IMR-90 (cell line): ENCODE measurements around the gene EHMT1. TPM values are rescaled to one million over a fixed set of nuclear protein-coding genes. Genes with fewer than 3 reads are reported as not detected.
A peak's percentile ranks its signal among the peaks of the same experiment; 100 is the strongest.

ENCODE experiments used
- ATAC-seq: fragments of 200-7000 bp; cut with Tn5 transposase; 2 replicates; pipeline ENCODE4 v1.9.1; 2020; ENCODE audit warnings: low read depth, mild to moderate bottlenecking, moderate library complexity
- BruUV-seq: library from RNA; stranded (reverse); fragments of 400-500 nt; replicated peaks from 2 replicates; lab custom pipeline; 2021; lab: Mats Ljungman, UMichigan
- CTCF ChIA-PET: fragments of 300-600 bp; formaldehyde crosslinking; extraction: SDS; loops from one replicate; lab custom pipeline; 2021; ENCODE audit warnings: antibody characterized with exemption; lab: Yijun Ruan, JAX
- POLR2A ChIA-PET: fragments of 300-600 bp; sonication (Branson Sonifier 250); formaldehyde crosslinking; loops from one replicate; lab custom pipeline; 2022; ENCODE audit warnings: antibody characterized with exemption; ENCODE audit not compliant: unreplicated experiment; lab: Charles Lee
- DNase-seq: peaks from one replicate; pipeline ENCODE4 v3.0.0; 2013
- H2AFZ ChIP-seq: replicated peaks from 2 replicates; pipeline ENCODE3; 2013; ENCODE audit warnings: low read length, mild to moderate bottlenecking; ENCODE audit not compliant: poor library complexity
- H2AK5ac ChIP-seq: 2 replicates; pipeline ENCODE4 v1.6.1; 2013; ENCODE audit warnings: low read depth, low read length, inconsistent platforms
- H2AK9ac ChIP-seq: replicated peaks from 2 replicates; pipeline ENCODE3; 2013; ENCODE audit warnings: mild to moderate bottlenecking, low read depth, low read length, moderate library complexity; ENCODE audit not compliant: poor library complexity
- H2BK120ac ChIP-seq: 2 replicates; pipeline ENCODE4 v1.6.1; 2013; ENCODE audit warnings: low read depth, low read length, inconsistent platforms
- H2BK15ac ChIP-seq: 3 replicates; pipeline ENCODE4 v1.6.1; 2013; ENCODE audit warnings: low read depth, low read length, inconsistent platforms
- H2BK20ac ChIP-seq: 2 replicates; pipeline ENCODE4 v1.6.1; 2013; ENCODE audit warnings: low read depth, mild to moderate bottlenecking, inconsistent platforms, low read length, moderate library complexity
- H2BK5ac ChIP-seq: 2 replicates; pipeline ENCODE4 v1.6.1; 2013; ENCODE audit warnings: mild to moderate bottlenecking, low read depth, low read length, inconsistent platforms; ENCODE audit not compliant: poor library complexity, severe bottlenecking
- H3K14ac ChIP-seq: replicated peaks from 2 replicates; pipeline ENCODE4 v1.6.1; 2013; ENCODE audit warnings: low read depth, low read length, inconsistent platforms
- H3K18ac ChIP-seq: 2 replicates; pipeline ENCODE4 v1.6.1; 2013; ENCODE audit warnings: low read depth, low read length, control low read depth
- H3K23ac ChIP-seq: 2 replicates; pipeline ENCODE4 v1.6.1; 2013; ENCODE audit warnings: low read depth, low read length, inconsistent platforms
- H3K27ac ChIP-seq: 2 replicates; pipeline ENCODE4 v1.5.1; 2013; ENCODE audit warnings: mild to moderate bottlenecking, control low read depth, low read length; ENCODE audit not compliant: insufficient read depth
- H3K27me3 ChIP-seq: 2 replicates; pipeline ENCODE4 v1.6.1; 2013; ENCODE audit warnings: low read length; ENCODE audit not compliant: control insufficient read depth, insufficient read depth
- H3K36me3 ChIP-seq: 2 replicates; pipeline ENCODE4 v1.6.1; 2013; ENCODE audit warnings: low read length, mixed read lengths; ENCODE audit not compliant: control insufficient read depth, insufficient read depth
- H3K4ac ChIP-seq: 2 replicates; pipeline ENCODE4 v1.6.1; 2013; ENCODE audit warnings: low read depth, low read length, inconsistent platforms
- H3K4me1 ChIP-seq: 2 replicates; pipeline ENCODE4 v1.6.1; 2013; ENCODE audit warnings: low read length, mixed read lengths; ENCODE audit not compliant: control insufficient read depth, insufficient read depth
- H3K4me2 ChIP-seq: 2 replicates; pipeline ENCODE4 v1.6.1; 2013; ENCODE audit warnings: low read depth, mild to moderate bottlenecking, control low read depth, low read length, moderate library complexity
- H3K4me3 ChIP-seq: 2 replicates; pipeline ENCODE4 v1.5.1; 2013; ENCODE audit warnings: low read depth, mild to moderate bottlenecking, control low read depth, low read length, moderate library complexity; ENCODE audit not compliant: insufficient read depth
- H3K56ac ChIP-seq: 2 replicates; pipeline ENCODE4 v1.6.1; 2013; ENCODE audit warnings: low read length, inconsistent platforms; ENCODE audit not compliant: insufficient read depth; ENCODE audit errors: extremely low read depth
- H3K79me1 ChIP-seq, 2 experiments: 2 replicates each; pipeline ENCODE4 v1.6.1; 2013; ENCODE audit warnings: low read length in 2 of 2, inconsistent platforms in 1 of 2, low read depth in 1 of 2
- H3K9ac ChIP-seq: 2 replicates; pipeline ENCODE4 v1.6.1; 2013; ENCODE audit warnings: low read depth, low read length, control low read depth
- H3K9me1 ChIP-seq: 2 replicates; pipeline ENCODE4 v1.6.1; 2013; ENCODE audit warnings: low read length, inconsistent platforms; ENCODE audit not compliant: insufficient read depth
- H3K9me3 ChIP-seq: 2 replicates; pipeline ENCODE4 v1.6.1; 2013; ENCODE audit warnings: low read length; ENCODE audit not compliant: control insufficient read depth, insufficient read depth
- H4K20me1 ChIP-seq: 2 replicates; pipeline ENCODE4 v1.6.1; 2013; ENCODE audit warnings: low read length, inconsistent platforms; ENCODE audit not compliant: insufficient read depth
- H4K5ac ChIP-seq: 2 replicates; pipeline ENCODE4 v1.6.1; 2013; ENCODE audit warnings: mild to moderate bottlenecking, low read depth, low read length, control low read depth
- H4K8ac ChIP-seq, 2 experiments: 2 replicates each; pipeline ENCODE4 v1.6.1; 2013; ENCODE audit warnings: low read depth in 2 of 2, low read length in 2 of 2, control low read depth in 1 of 2, inconsistent platforms in 1 of 2
- H4K91ac ChIP-seq: 2 replicates; pipeline ENCODE4 v1.6.1; 2013; ENCODE audit warnings: low read depth, low read length, inconsistent platforms; ENCODE audit not compliant: insufficient read depth
- BHLHE40 ChIP-seq: fragments of 150-350 bp; IDR thresholded peaks from 2 replicates; pipeline ENCODE4 v1.6.1; 2016; ENCODE audit warnings: mild to moderate bottlenecking, low read depth, low read length
- CEBPB ChIP-seq: IDR thresholded peaks from 2 replicates; pipeline ENCODE4 v1.6.1; 2012; ENCODE audit warnings: low read depth, low read length, improper control_type of control experiment
- CHD1 ChIP-seq: IDR thresholded peaks from 2 replicates; pipeline ENCODE4 v1.6.1; 2012; ENCODE audit warnings: low read depth, low read length, improper control_type of control experiment
- CTCF ChIP-seq: conservative IDR thresholded peaks from 2 replicates; pipeline ENCODE4 v1.5.1; 2012; ENCODE audit warnings: mild to moderate bottlenecking, low read depth, low read length, improper control_type of control experiment
- ELK1 ChIP-seq: fragments of 150-350 bp; IDR thresholded peaks from 2 replicates; pipeline ENCODE4 v1.6.1; 2016; ENCODE audit warnings: low read depth, mild to moderate bottlenecking, low read length, moderate library complexity, borderline replicate concordance
- MAFK ChIP-seq: IDR thresholded peaks from 2 replicates; pipeline ENCODE4 v1.6.1; 2012; ENCODE audit warnings: low read depth, low read length, improper control_type of control experiment
- MAZ ChIP-seq: IDR thresholded peaks from 2 replicates; pipeline ENCODE4 v1.6.1; 2012; ENCODE audit warnings: low read depth, mild to moderate bottlenecking, low read length, improper control_type of control experiment, moderate library complexity, borderline replicate concordance
- MXI1 ChIP-seq: IDR thresholded peaks from 2 replicates; pipeline ENCODE4 v1.6.1; 2012; ENCODE audit warnings: low read depth, mild to moderate bottlenecking, low read length, moderate library complexity, borderline replicate concordance
- POLR2A ChIP-seq: IDR thresholded peaks from 2 replicates; pipeline ENCODE4 v1.6.1; 2012; ENCODE audit warnings: mild to moderate bottlenecking, low read depth, low read length
- RAD21 ChIP-seq: IDR thresholded peaks from 2 replicates; pipeline ENCODE4 v1.6.1; 2012; ENCODE audit warnings: low read length, improper control_type of control experiment
- RCOR1 ChIP-seq: IDR thresholded peaks from 2 replicates; pipeline ENCODE4 v1.6.1; 2012; ENCODE audit warnings: mild to moderate bottlenecking, low read length, improper control_type of control experiment; ENCODE audit not compliant: insufficient replicate concordance
- RFX5 ChIP-seq: IDR thresholded peaks from 2 replicates; pipeline ENCODE4 v1.8.0; 2012; ENCODE audit warnings: low read depth, mild to moderate bottlenecking, low read length, moderate library complexity
- SMC3 ChIP-seq: fragments of 150-350 bp; IDR thresholded peaks from 2 replicates; pipeline ENCODE4 v1.6.1; 2016; ENCODE audit warnings: low read depth, mild to moderate bottlenecking, antibody characterized with exemption, low read length, moderate library complexity
- WGBS, 2 experiments: methylation state at CpG; one replicate each; pipeline versions ENCODE4 v1.1.5 to v1.1.7; 2013; ENCODE audit warnings: missing lambda C conversion rate in 2 of 2; ENCODE audit not compliant: insufficient read length in 1 of 2; ENCODE audit errors: extremely low coverage in 2 of 2; 5-methylcytosine and 5-hydroxymethylcytosine counted together
- dilution Hi-C: fragments of 300-500 bp; cut with HindIII; formaldehyde crosslinking; loops from one replicate; pipeline ENCODE4 v1.14.3; 2018; ENCODE audit warnings: low sequenced_read_pairs; ENCODE audit not compliant: unreplicated experiment
- in situ Hi-C: fragments of 300-500 bp; cut with MboI; formaldehyde crosslinking; loops from 3 replicates; pipeline ENCODE4 v1.14.3; 2019; ENCODE audit warnings: low sequenced_read_pairs, inconsistent platforms, mixed read lengths
- intact Hi-C: fragments of 100-400 bp; cut with micrococcal nuclease; formaldehyde crosslinking; loops from 2 replicates; pipeline ENCODE4 v1.10.0; 2022
- polyA plus RNA-seq, 3 experiments: library from polyadenylated mRNA; depleted of rRNA; stranded (reverse); fragments of >200 nt; gene quantifications; 2 replicates each; pipeline ENCODE4 v1.2.3, GENCODE V29; 2012; ENCODE audit warnings: low replicate concordance in 1 of 3
- total RNA-seq: library from RNA; depleted of rRNA; stranded (reverse); fragments of >200 nt; gene quantifications from 2 replicates; pipeline ENCODE4 v1.2.3, GENCODE V29; 2012
- TF ChIP-seq, protein P1 (sequence below): fragments of 150-350 bp; IDR thresholded peaks from 2 replicates; pipeline ENCODE4 v1.6.1; 2017; ENCODE audit warnings: mild to moderate bottlenecking, antibody characterized with exemption, low read length, low read depth

EHMT1 gene
- total and polyA plus RNA-seq, 2 of the 4 experiments (the other 2 are of a cell fraction) = 32.8 to 35.1 TPM

DNA sequence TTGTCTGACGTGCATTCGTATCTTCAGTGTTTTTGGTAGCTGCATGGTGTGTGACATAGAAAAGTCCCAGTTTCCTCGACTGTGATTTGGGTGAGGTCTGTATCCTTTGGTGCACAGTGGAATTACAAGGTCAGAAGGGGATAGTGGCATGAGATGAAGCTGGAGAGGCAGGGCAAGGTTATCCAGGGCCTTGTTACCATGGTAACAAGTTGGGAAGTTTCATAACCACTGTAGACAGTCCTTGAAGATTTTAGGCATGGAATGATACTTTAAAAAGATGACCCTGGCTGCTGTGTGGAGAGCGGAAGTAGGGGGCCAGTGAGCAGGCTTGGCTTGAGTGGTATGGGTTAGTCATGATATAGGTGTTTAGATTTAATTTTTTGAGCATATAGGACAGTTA lies 11.9 kb downstream of the EHMT1 start:
- H2BK20ac ChIP-seq = no peak overlapping the region
- no peaks in the 10 kb centered on the region for H3K36me3 ChIP-seq
- DNase-seq = no peak
- dilution Hi-C loops (no loop called here), in situ Hi-C loops (no loop called here), intact Hi-C loops (no loop called here)
- no peak overlapping the region for H2BK15ac ChIP-seq
- no peak overlapping the region for H2BK120ac ChIP-seq
- H3K9me1 ChIP-seq = peaks cover 23% of the 10 kb centered on the region
- H3K4me1 ChIP-seq = peaks cover 8% of the 10 kb centered on the region
- BruUV-seq = no TSS peak
- H4K5ac ChIP-seq = no peak overlapping the region
- H2BK5ac ChIP-seq = no peak overlapping the region
- no peak overlapping the region for H3K18ac ChIP-seq
- ChIA-PET POLR2A (no interaction called here), CTCF (no interaction called here)
- no peak overlapping the region for H3K23ac ChIP-seq
- peaks cover 21 to 71% of the 10 kb centered on the region in 2 experiments for H3K79me1 ChIP-seq
- no peak overlapping the region for H3K4me3 ChIP-seq
- no peak overlapping the region for H3K4me2 ChIP-seq
- H3K9ac ChIP-seq = no peak overlapping the region
- H3K56ac ChIP-seq = no peak overlapping the region
- no peak overlapping the region for H2AK9ac ChIP-seq
- WGBS, 2 experiments = 88% methylated on average over 2 of the region's 4 CpGs; no CpG with 5 or more reads in 1 of the 2 experiments
- H3K27ac ChIP-seq = no peak overlapping the region
- H3K14ac ChIP-seq = no peak overlapping the region
- H2AK5ac ChIP-seq = no peak overlapping the region; the same call in 1 of the 2 replicates
- H3K27me3 ChIP-seq = no peaks in the 10 kb centered on the region
- H3K9me3 ChIP-seq = no peaks in the 10 kb centered on the region
- no peak overlapping the region for H4K8ac ChIP-seq
- no peak overlapping the region for H2AFZ ChIP-seq
- peak; percentile 39 for ATAC-seq
- H4K91ac ChIP-seq = no peak overlapping the region
- no peak overlapping the region for H3K4ac ChIP-seq
- TF ChIP-seq RFX5 (no peak), MXI1 (no peak), MAZ (no peak), RAD21 (no peak), CEBPB (no peak), CHD1 (no peak), SMC3 (no peak), ELK1 (no peak), CTCF (no peak), MAFK (no peak), POLR2A (no peak), RCOR1 (no peak), BHLHE40 (no peak)
- TF ChIP-seq, protein P1, sequence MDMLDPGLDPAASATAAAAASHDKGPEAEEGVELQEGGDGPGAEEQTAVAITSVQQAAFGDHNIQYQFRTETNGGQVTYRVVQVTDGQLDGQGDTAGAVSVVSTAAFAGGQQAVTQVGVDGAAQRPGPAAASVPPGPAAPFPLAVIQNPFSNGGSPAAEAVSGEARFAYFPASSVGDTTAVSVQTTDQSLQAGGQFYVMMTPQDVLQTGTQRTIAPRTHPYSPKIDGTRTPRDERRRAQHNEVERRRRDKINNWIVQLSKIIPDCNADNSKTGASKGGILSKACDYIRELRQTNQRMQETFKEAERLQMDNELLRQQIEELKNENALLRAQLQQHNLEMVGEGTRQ = no peak
- H4K20me1 ChIP-seq = peaks cover 76% of the 10 kb centered on the region
